NB4 (cell line): ENCODE data around the gene NXT1.

ENCODE experiments used
- MYC ChIP-seq: IDR thresholded peaks from 2 replicates; pipeline ENCODE4 v1.6.1; 2011; ENCODE audit warnings: low read depth, low read length
- POLR2A ChIP-seq: IDR thresholded peaks from 2 replicates; pipeline ENCODE4 v1.6.1; 2011; ENCODE audit warnings: mild to moderate bottlenecking; ENCODE audit not compliant: insufficient read length; ENCODE audit errors: extremely low read depth
- TF ChIP-seq, protein P1 (sequence below): IDR thresholded peaks from one replicate; pipeline ENCODE4 v1.5.1; 2012; ENCODE audit warnings: low read depth, low read length

DNA sequence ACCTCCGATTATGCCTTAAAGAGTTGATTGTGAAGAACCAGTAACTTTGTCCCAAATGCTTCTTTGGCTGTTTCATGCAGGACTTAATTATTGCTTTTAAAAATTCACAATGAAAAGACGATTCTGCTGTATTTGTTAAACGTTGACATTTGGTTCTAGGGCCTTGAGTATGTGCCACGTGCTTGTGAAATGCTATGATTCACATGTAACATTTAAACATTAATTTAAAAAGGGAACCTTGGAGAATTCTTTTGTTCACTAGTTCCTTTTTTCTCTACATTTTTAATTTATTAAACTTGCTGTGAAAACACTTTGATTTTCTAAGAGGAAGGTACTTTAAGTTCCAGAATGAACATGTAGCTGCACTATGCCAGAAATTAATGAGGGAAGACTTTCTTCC lies 20.9 kb downstream of the NXT1 start:
- no peak for TF ChIP-seq POLR2A
- TF ChIP-seq, protein P1, sequence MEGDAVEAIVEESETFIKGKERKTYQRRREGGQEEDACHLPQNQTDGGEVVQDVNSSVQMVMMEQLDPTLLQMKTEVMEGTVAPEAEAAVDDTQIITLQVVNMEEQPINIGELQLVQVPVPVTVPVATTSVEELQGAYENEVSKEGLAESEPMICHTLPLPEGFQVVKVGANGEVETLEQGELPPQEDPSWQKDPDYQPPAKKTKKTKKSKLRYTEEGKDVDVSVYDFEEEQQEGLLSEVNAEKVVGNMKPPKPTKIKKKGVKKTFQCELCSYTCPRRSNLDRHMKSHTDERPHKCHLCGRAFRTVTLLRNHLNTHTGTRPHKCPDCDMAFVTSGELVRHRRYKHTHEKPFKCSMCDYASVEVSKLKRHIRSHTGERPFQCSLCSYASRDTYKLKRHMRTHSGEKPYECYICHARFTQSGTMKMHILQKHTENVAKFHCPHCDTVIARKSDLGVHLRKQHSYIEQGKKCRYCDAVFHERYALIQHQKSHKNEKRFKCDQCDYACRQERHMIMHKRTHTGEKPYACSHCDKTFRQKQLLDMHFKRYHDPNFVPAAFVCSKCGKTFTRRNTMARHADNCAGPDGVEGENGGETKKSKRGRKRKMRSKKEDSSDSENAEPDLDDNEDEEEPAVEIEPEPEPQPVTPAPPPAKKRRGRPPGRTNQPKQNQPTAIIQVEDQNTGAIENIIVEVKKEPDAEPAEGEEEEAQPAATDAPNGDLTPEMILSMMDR: no peak
- no peak for TF ChIP-seq MYC
